ENCODE measurements around the gene NEXN.

- TF ChIP-seq MAX (IDR thresholded peaks at IDR 0.05): no peak
- TF ChIP-seq CTCF (IDR thresholded peaks at IDR 0.05; ENCODE audit: low read depth, low read length, missing input control): no peak
- TF ChIP-seq EGR1 (IDR thresholded peaks at IDR 0.05; ENCODE audit: low read depth in 2 of 2): no peak
- TF ChIP-seq YY1 (IDR thresholded peaks at IDR 0.05): no peak
- no peak for TF ChIP-seq FOXA1 (IDR thresholded peaks at IDR 0.05)
- TF ChIP-seq TAF1 (conservative IDR thresholded peaks at IDR 0.05): no peak
- no peak for TF ChIP-seq RAD21 (IDR thresholded peaks at IDR 0.05)
- TF ChIP-seq SP1 (IDR thresholded peaks at IDR 0.05): no peak
- TF ChIP-seq REST (IDR thresholded peaks at IDR 0.05): no peak
- TF ChIP-seq GABPA (IDR thresholded peaks at IDR 0.05 in 1 of 2, conservative IDR thresholded peaks at IDR 0.05 in 1 of 2): no peak
- TF ChIP-seq JUND (IDR thresholded peaks at IDR 0.05): no peak
- TF ChIP-seq ZBTB33 (IDR thresholded peaks at IDR 0.05): no peak
- no peak for TF ChIP-seq ATF3 (IDR thresholded peaks at IDR 0.05)
These were observed 73.0 kb downstream of the NEXN start for GRCh38 chr1:77961392-77961791.

Data from liver (tissue), 3 donors.